Uterus (tissue), 4 donors: ENCODE results near the gene CSDE1. TPM values are rescaled to one million over a fixed set of nuclear protein-coding genes. Genes with fewer than 3 reads are reported as not detected.

Experiments
- DNase-seq, 2 donors: peaks; one replicate each; pipeline ENCODE4 v3.0.0-alpha.2; 2019 to 2020
- H3K27ac ChIP-seq, 2 donors: fragments of 200-600 bp; sonication (generic); 1 replicate in 1 of 2; 2 replicates in 1 of 2; pipeline ENCODE4 v1.5.1; 2016 to 2018
- H3K27me3 ChIP-seq, 2 donors: fragments of 200-600 bp; sonication (generic); one replicate each; pipeline ENCODE4 v1.5.1; 2018 to 2019; ENCODE audit warnings: control low read depth in 1 of 2
- H3K36me3 ChIP-seq, 2 donors: fragments of 200-600 bp; sonication (generic); one replicate each; pipeline ENCODE4 v1.5.1; 2019; ENCODE audit warnings: control low read depth in 1 of 2
- H3K4me1 ChIP-seq, 2 donors: fragments of 200-600 bp; sonication (generic); one replicate each; pipeline ENCODE4 v1.5.1; 2018 to 2019; ENCODE audit warnings: control low read depth in 1 of 2
- H3K4me3 ChIP-seq, 2 donors: fragments of 200-600 bp; sonication (generic); 1 replicate in 1 of 2; 2 replicates in 1 of 2; pipeline ENCODE4 v1.5.1; 2018 to 2019; ENCODE audit warnings: mild to moderate bottlenecking in 1 of 2
- H3K9me3 ChIP-seq, 2 donors: fragments of 200-600 bp; sonication (generic); one replicate each; pipeline ENCODE4 v1.5.1; 2019; ENCODE audit warnings: control low read depth in 1 of 2
- CTCF ChIP-seq, 4 experiments: fragments of 200-600 bp in 2 of 4; fragments of 450-650 bp in 2 of 4; sonication (generic) in 2 of 4; IDR thresholded peaks; one replicate each; pipeline ENCODE4 v1.5.1; 2016 to 2019; ENCODE audit warnings: antibody characterized with exemption in 4 of 4, mild to moderate bottlenecking in 2 of 4, moderate library complexity in 1 of 4
- POLR2A ChIP-seq, 2 donors: fragments of 450-650 bp; IDR thresholded peaks; one replicate each; pipeline ENCODE4 v1.6.1; 2016; ENCODE audit warnings: antibody characterized with exemption in 2 of 2, mild to moderate bottlenecking in 1 of 2, moderate library complexity in 1 of 2
- intact Hi-C: fragments of 100-400 bp; cut with DNase I; formaldehyde crosslinking; loops from one replicate; pipeline ENCODE4 v1.15.1; 2023; ENCODE audit warnings: low total_unique reads
- total RNA-seq, 4 donors: library from RNA; depleted of rRNA in 3 of 4; stranded (reverse); fragments of >200 nt in 3 of 4; gene quantifications; one replicate each; pipeline versions ENCODE4 v1.1.0 to v1.2.4, GENCODE V29; 2014 to 2023
- donor health status: DM: yes; HTN: yes; CAD: no.

The CSDE1 gene
- total RNA-seq, 4 donors from 2014 or later: 247 to 1,200 (median 856) TPM

- Histone ChIP-seq H3K27ac (no peak overlapping the region), H3K9me3 (no peaks in the 10 kb centered on the region), H3K4me3 (no peak overlapping the region), H3K4me1 (no peaks in the 10 kb centered on the region), H3K36me3 (no peaks in the 10 kb centered on the region), H3K27me3 (no peaks in the 10 kb centered on the region)
- DNase-seq: no peak
- TF ChIP-seq CTCF (IDR thresholded peaks at IDR 0.05): no peak
- no peak for TF ChIP-seq POLR2A (IDR thresholded peaks at IDR 0.05)
- intact Hi-C loops: no loop called here
Observed at GRCh38 chr1:114770989-114771388, 13.2 kb upstream of the CSDE1 start.

- Histone ChIP-seq H3K27me3 (no peaks in the 10 kb centered on the region), H3K36me3 (no peaks in the 10 kb centered on the region), H3K27ac (no peak overlapping the region), H3K9me3 (no peaks in the 10 kb centered on the region), H3K4me1 (no peaks in the 10 kb centered on the region), H3K4me3 (no peak overlapping the region)
- TF ChIP-seq POLR2A (IDR thresholded peaks at IDR 0.05): no peak
- TF ChIP-seq CTCF (IDR thresholded peaks at IDR 0.05): no peak
- DNase-seq: no peak
- intact Hi-C loops: no loop called here
Observed at GRCh38 chr1:114764689-114765088, 6.9 kb upstream of the CSDE1 start.

GRCh38 chr1:114758256-114758832 lies 560 bp upstream of the CSDE1 start:
- TF ChIP-seq POLR2A (IDR thresholded peaks at IDR 0.05) (no peak), CTCF (IDR thresholded peaks at IDR 0.05) (no peak)
- DNase-seq: no peak
- H3K4me1 ChIP-seq: peaks cover 9 to 14% of the 10 kb centered on the region in 2 donors
- H3K9me3 ChIP-seq: no peaks in the 10 kb centered on the region
- intact Hi-C loops: loop anchor here (5.0 kb wide), 1 partner anchor 246 kb away; the partner anchor contains the start of gene TRIM33
- H3K4me3 ChIP-seq: peak overlapping the region; percentile 96 to 97
- H3K36me3 ChIP-seq: no peaks in the 10 kb centered on the region
- H3K27ac ChIP-seq: peak overlapping the region; percentile 99
- no peaks in the 10 kb centered on the region for H3K27me3 ChIP-seq

- intact Hi-C loops: loop anchor here (5.0 kb wide), 1 partner anchor 245 kb away; the partner anchor contains the start of gene TRIM33
- H3K9me3 ChIP-seq: no peaks in the 10 kb centered on the region
- TF ChIP-seq CTCF (IDR thresholded peaks at IDR 0.05) (no peak), POLR2A (IDR thresholded peaks at IDR 0.05) (no peak)
- no peaks in the 10 kb centered on the region for H3K27me3 ChIP-seq
- H3K27ac ChIP-seq: peak overlapping the region; percentile 99
- peaks cover 9 to 18% of the 10 kb centered on the region in 2 donors for H3K4me1 ChIP-seq
- peak overlapping the region; percentile 96 to 97 for H3K4me3 ChIP-seq
- H3K36me3 ChIP-seq: no peaks in the 10 kb centered on the region
- peak; percentile 22 to 32 for DNase-seq
Observed at GRCh38 chr1:114756949-114757454, 782 bp downstream of the CSDE1 start.
